NCI-H2196 (cell line): ENCODE data around the gene MS4A10.

Experiments
- DNase-seq: peaks from one replicate; lab custom pipeline; 2025; ENCODE audit not compliant: unreplicated experiment; lab: John Stamatoyannopoulos, UW

MS4A10 gene

DNA sequence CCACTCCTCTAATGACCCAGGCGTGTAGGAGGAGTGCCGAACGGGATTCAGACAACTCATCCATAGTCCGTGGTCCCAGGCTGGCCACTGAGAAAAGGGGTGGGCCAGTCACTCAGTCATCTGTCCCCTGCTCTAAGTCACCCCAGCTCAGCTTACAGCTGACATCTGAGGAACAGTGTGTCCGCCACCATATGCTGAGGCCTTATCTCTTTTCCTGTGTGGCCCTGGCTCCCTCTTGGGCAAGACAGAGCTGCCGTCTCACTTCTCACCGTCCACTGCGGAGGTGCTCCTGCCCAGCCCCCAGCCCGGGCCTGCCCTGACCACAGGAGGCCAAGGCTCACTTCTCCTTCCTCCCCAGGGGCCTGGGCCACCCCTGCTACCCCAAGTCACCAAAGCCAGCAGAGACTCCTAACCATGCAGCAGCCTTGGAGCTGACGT lies 63.6 kb downstream of the MS4A10 start:
- DNase-seq = no peak

DNA sequence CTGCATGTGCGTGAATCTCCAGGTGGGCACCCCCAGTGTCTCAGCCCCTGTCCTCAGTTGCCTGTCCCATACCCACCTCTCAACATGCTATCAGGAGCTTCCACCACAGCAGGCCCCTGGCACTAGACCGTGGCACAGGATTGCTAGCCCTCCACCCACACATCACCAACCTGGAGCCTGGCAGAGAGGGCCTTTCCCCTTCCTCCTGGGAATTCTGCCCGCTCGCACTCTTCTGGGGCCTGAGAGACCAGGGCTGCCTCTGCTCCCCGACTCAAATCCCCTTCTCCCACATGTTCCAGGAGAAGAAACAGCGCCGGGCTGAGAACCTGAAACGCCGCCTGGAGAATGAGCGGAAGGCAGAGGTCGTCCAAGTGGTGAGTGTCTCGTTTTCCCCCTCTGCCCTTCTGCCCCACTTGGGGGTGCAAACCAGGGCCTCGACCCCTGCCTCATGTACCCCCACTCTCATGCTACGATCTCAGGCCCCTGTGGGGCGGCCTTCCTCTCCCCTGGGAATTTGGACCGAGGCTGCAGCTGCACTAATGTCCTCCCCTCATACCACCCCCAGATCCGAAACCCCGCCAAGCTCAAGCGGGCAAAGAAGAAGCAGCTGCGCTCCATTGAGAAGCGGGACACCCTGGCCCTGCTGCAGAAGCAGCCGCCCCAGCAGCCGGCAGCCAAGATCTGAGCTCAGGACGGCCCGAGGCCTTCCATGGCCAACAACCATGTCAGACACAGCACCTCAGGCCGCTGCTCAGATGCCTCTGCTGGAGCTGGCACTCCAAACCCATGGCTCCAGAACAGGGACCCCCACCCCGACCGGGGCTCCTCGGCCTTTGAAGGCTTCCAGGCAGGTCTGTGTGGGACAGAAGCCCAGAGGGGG lies 64.7 kb downstream of the MS4A10 start:
- no peak for DNase-seq
